HepG2 (cell line): Measurements from ENCODE around the gene PLCXD1. TPM values are rescaled to one million over a fixed set of nuclear protein-coding genes. Genes with fewer than 3 reads are reported as not detected.

Source experiments
- AKAP8 ChIP-seq: sonication (generic); formaldehyde crosslinking; IDR thresholded peaks from 2 replicates; pipeline ENCODE4 v1.5.1; 2020; ENCODE audit warnings: mild to moderate bottlenecking, missing genetic modification reagents
- CCAR2 ChIP-seq: fragments of 200-400 bp; formaldehyde crosslinking; optimal IDR thresholded peaks from 2 replicates; pipeline ENCODE3; 2018; ENCODE audit warnings: low read depth, mild to moderate bottlenecking, low read length, moderate library complexity
- CENPT ChIP-seq: sonication (generic); formaldehyde crosslinking; IDR thresholded peaks from 2 replicates; pipeline ENCODE4 v1.8.0; 2022; ENCODE audit warnings: low read depth, mild to moderate bottlenecking, moderate library complexity, missing genetic modification reagents
- EP300 ChIP-seq, 3 experiments: sonication (generic) in 1 of 3; formaldehyde crosslinking in 1 of 3; IDR thresholded peaks; 2 replicates each; pipeline versions ENCODE4 v1.5.1 to v1.6.1; 2011 to 2020; ENCODE audit warnings: low read depth in 2 of 3, low read length in 2 of 3, borderline replicate concordance in 1 of 3, improper control_type of control experiment in 1 of 3, mild to moderate bottlenecking in 1 of 3, missing genetic modification reagents in 1 of 3, moderate library complexity in 1 of 3
- ETV6 ChIP-seq: sonication (generic); formaldehyde crosslinking; conservative IDR thresholded peaks from 2 replicates; pipeline ENCODE4 v1.4.0; 2020; ENCODE audit warnings: missing genetic modification reagents
- IRX3 ChIP-seq: sonication (generic); formaldehyde crosslinking; IDR thresholded peaks from 2 replicates; pipeline ENCODE4 v1.8.1; 2023; ENCODE audit warnings: mild to moderate bottlenecking, low read depth, missing genetic modification reagents, borderline replicate concordance
- KAT7 ChIP-seq: IDR thresholded peaks from 2 replicates; pipeline ENCODE4 v1.6.1; 2018; ENCODE audit warnings: borderline replicate concordance, missing compliant biosample characterization
- KLF16 ChIP-seq, 2 experiments: sonication (generic) in 1 of 2; formaldehyde crosslinking in 1 of 2; IDR thresholded peaks; 2 replicates each; pipeline versions ENCODE4 v1.6.1 to v1.8.0; 2016 to 2023; ENCODE audit warnings: missing genetic modification reagents in 2 of 2, missing compliant biosample characterization in 1 of 2
- LCORL ChIP-seq, 2 experiments: fragments of 450-650 bp in 1 of 2; sonication (generic) in 1 of 2; formaldehyde crosslinking in 1 of 2; IDR thresholded peaks; 2 replicates each; pipeline versions ENCODE4 v1.5.0 to v1.6.1; 2017 to 2020; ENCODE audit warnings: antibody characterized with exemption in 1 of 2, missing genetic modification reagents in 1 of 2
- MATR3 ChIP-seq: sonication (generic); formaldehyde crosslinking; IDR thresholded peaks from 2 replicates; pipeline ENCODE4 v1.4.0; 2020; ENCODE audit warnings: missing genetic modification reagents
- MAZ ChIP-seq, 2 experiments: sonication (generic) in 1 of 2; formaldehyde crosslinking in 1 of 2; IDR thresholded peaks; 2 replicates each; pipeline versions ENCODE4 v1.5.0 to v1.6.1; 2012 to 2020; ENCODE audit warnings: low read depth in 2 of 2, mild to moderate bottlenecking in 2 of 2, borderline replicate concordance in 1 of 2, improper control_type of control experiment in 1 of 2, low read length in 1 of 2, missing genetic modification reagents in 1 of 2, moderate library complexity in 1 of 2
- NCOA1 ChIP-seq: sonication (generic); formaldehyde crosslinking; IDR thresholded peaks from 2 replicates; pipeline ENCODE4 v1.9.0; 2021; ENCODE audit warnings: missing genetic modification reagents
- NPAS2 ChIP-seq: sonication (generic); formaldehyde crosslinking; IDR thresholded peaks from 2 replicates; pipeline ENCODE4 v1.8.0; 2022; ENCODE audit warnings: mild to moderate bottlenecking, missing genetic modification reagents, borderline replicate concordance
- NR2F2 ChIP-seq: IDR thresholded peaks from 2 replicates; pipeline ENCODE4 v1.6.1; 2012; ENCODE audit warnings: low read depth, inconsistent platforms, borderline replicate concordance
- ONECUT2 ChIP-seq: sonication (generic); formaldehyde crosslinking; IDR thresholded peaks from 2 replicates; pipeline ENCODE4 v1.4.0; 2020; ENCODE audit warnings: missing genetic modification reagents
- RFX3 ChIP-seq: IDR thresholded peaks from 2 replicates; pipeline ENCODE4 v1.6.1; 2016; ENCODE audit warnings: missing biosample characterization, missing genetic modification reagents
- RXRA ChIP-seq: sonication (generic); formaldehyde crosslinking; IDR thresholded peaks from 2 replicates; pipeline ENCODE4 v1.5.1; 2020; ENCODE audit warnings: missing genetic modification reagents
- TAF15 ChIP-seq: fragments of 200-400 bp; formaldehyde crosslinking; IDR thresholded peaks from one replicate; pipeline ENCODE4 v1.6.1; 2018; ENCODE audit warnings: mild to moderate bottlenecking, low read depth, low read length; ENCODE audit not compliant: poor library complexity, severe bottlenecking
- TRIM24 ChIP-seq: sonication (generic); formaldehyde crosslinking; IDR thresholded peaks from 2 replicates; pipeline ENCODE4 v1.8.0; 2022; ENCODE audit warnings: mild to moderate bottlenecking, missing genetic modification reagents
- ZEB1 ChIP-seq: IDR thresholded peaks from 2 replicates; pipeline ENCODE4 v1.6.1; 2012; ENCODE audit warnings: mild to moderate bottlenecking, low read depth, inconsistent platforms; ENCODE audit not compliant: insufficient replicate concordance
- ZNF235 ChIP-seq: sonication (generic); formaldehyde crosslinking; IDR thresholded peaks from 2 replicates; pipeline ENCODE4 v1.8.1; 2023; ENCODE audit warnings: mild to moderate bottlenecking, missing genetic modification reagents, borderline replicate concordance
- ZNF260 ChIP-seq: sonication (generic); formaldehyde crosslinking; IDR thresholded peaks from 2 replicates; pipeline ENCODE4 v1.4.0; 2020; ENCODE audit warnings: missing genetic modification reagents, low read depth, mild to moderate bottlenecking, borderline replicate concordance
- ZNF430 ChIP-seq: sonication (generic); formaldehyde crosslinking; IDR thresholded peaks from 2 replicates; pipeline ENCODE4 v1.9.0; 2021; ENCODE audit warnings: mild to moderate bottlenecking, missing genetic modification reagents
- ZNF552 ChIP-seq: sonication (generic); formaldehyde crosslinking; IDR thresholded peaks from 2 replicates; pipeline ENCODE4 v1.9.0; 2022; ENCODE audit warnings: missing genetic modification reagents, mild to moderate bottlenecking, borderline replicate concordance
- ZNF605 ChIP-seq: sonication (generic); formaldehyde crosslinking; IDR thresholded peaks from 2 replicates; pipeline ENCODE4 v1.8.0; 2022; ENCODE audit warnings: mild to moderate bottlenecking, missing genetic modification reagents
- ZNF749 ChIP-seq: sonication (generic); formaldehyde crosslinking; IDR thresholded peaks from 2 replicates; pipeline ENCODE4 v1.8.0; 2022; ENCODE audit warnings: mild to moderate bottlenecking, missing genetic modification reagents, moderate library complexity, borderline replicate concordance
- ZNF839 ChIP-seq: sonication (generic); formaldehyde crosslinking; IDR thresholded peaks from 2 replicates; pipeline ENCODE4 v1.4.0; 2020; ENCODE audit warnings: missing genetic modification reagents, mild to moderate bottlenecking, borderline replicate concordance
- ZNF883 ChIP-seq: sonication (generic); formaldehyde crosslinking; IDR thresholded peaks from 2 replicates; pipeline ENCODE4 v1.5.1; 2020; ENCODE audit warnings: mild to moderate bottlenecking, missing genetic modification reagents; ENCODE audit errors: not compliant biosample characterization
- polyA plus RNA-seq, 8 experiments: library from polyadenylated mRNA; depleted of rRNA in 3 of 8; stranded (reverse) in 7 of 8; unstranded in 1 of 8; fragments of >200 nt; fragmentation: Illumina TruSeq in 4 of 8; extraction: Trizol in 4 of 8; gene quantifications; 2 replicates each; pipeline versions ENCODE4 v1.2.1 to v1.2.3, GENCODE V29; 2011 to 2016; ENCODE audit warnings: low read depth in 4 of 8, missing spikeins in 1 of 8, mixed read lengths in 1 of 8; ENCODE audit not compliant: insufficient read depth in 1 of 8
- total RNA-seq, 5 experiments: library from RNA; depleted of rRNA; stranded (reverse); fragments of >200 nt; fragmentation: Illumina TruSeq; extraction: Trizol; gene quantifications; 2 replicates each; pipeline ENCODE4 v1.2.3, GENCODE V29; 2016; ENCODE audit warnings: low read depth in 1 of 5
- TF ChIP-seq, protein P1 (sequence below): sonication (generic); formaldehyde crosslinking; IDR thresholded peaks from 2 replicates; pipeline ENCODE4 v1.4.0; 2020; ENCODE audit warnings: mild to moderate bottlenecking, missing genetic modification reagents

PLCXD1 gene
- total and polyA plus RNA-seq, 2 of the 13 experiments (the other 11 are each of a cell fraction or from before 2014, with no cell fraction given): 87.7 to 153 TPM

DNA sequence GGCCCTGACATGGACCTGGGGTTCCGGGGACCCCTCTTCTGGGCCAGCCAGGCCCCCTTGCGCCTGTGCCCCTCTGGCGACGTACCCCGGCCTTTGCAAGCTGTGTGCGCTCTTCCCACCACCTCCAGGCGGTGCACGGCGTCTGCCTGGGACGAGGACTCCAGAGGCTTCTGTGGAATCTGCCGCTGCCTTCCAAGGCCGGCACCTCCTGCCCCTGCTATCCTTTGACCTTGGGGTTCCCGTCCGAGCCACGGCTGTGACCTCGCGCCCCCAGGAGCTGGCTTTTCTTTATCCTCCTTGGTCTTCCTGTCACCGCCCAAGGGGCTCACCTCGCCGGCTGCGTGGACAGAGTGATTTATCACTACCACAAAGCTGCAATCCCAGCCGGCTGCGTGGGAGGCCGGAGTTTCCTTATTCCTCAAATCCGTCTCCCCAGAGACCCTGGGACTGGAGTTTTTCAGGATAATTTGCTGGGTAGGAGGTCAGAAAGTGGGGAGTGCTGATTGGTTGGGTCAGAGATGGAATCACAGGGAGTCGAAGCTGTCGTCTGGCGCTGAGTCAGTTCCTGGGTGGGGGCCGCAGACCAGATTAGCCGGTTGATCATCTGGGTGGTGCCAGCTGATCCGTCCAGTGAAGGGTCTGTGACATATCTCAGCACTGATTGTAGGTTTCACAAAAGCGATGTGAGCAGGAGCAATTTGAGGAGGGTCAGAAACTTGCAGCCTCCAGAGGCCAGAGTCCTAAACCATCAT, 19.8 kb upstream of the PLCXD1 start (continued):
- TF ChIP-seq TAF15 (no peak), CCAR2 (no peak), KAT7 (CRISPR knock-in tag) (peak; percentile 22; the same call in 1 of the 2 replicates), NPAS2 (CRISPR knock-in tag) (no peak), ZNF430 (CRISPR knock-in tag) (no peak), ZNF605 (CRISPR knock-in tag) (peak; percentile 52; the same call in 1 of the 2 replicates), ZNF260 (no peak), MAZ (IDR thresholded peaks at IDR 0.05; ENCODE audit: borderline replicate concordance, low read depth, low read length) (no peak), MAZ (CRISPR knock-in tag; IDR thresholded peaks at IDR 0.05; ENCODE audit: low read depth) (peak; percentile 34; the same call in 1 of the 2 replicates), AKAP8 (CRISPR knock-in tag) (no peak), ZEB1 (no peak), TRIM24 (CRISPR knock-in tag) (no peak), CENPT (CRISPR knock-in tag) (no peak), IRX3 (CRISPR knock-in tag) (no peak), ETV6 (CRISPR knock-in tag) (no peak), ZNF749 (no peak), LCORL (IDR thresholded peaks at IDR 0.05) (no peak), LCORL (CRISPR knock-in tag; IDR thresholded peaks at IDR 0.05) (peak; percentile 48; the same call in 1 of the 2 replicates), NR2F2 (no peak), NCOA1 (CRISPR knock-in tag) (no peak), ZNF235 (CRISPR knock-in tag) (0 out of 2 replicates have a peak, but pooled peaks have one; percentile 60), RFX3 (CRISPR knock-in tag) (no peak), KLF16 (CRISPR knock-in tag; IDR thresholded peaks at IDR 0.05) (0 out of 4 replicates have a peak, but pooled peaks of 1 of the 2 experiments have one; percentile 20), MATR3 (no peak), ZNF883 (CRISPR knock-in tag) (no peak), EP300 (IDR thresholded peaks at IDR 0.05; ENCODE audit: low read depth in 2 of 2, low read length in 2 of 2) (peak in 1 of 2 experiments; percentile 11; a peak in 1 of 4 replicates), EP300 (CRISPR knock-in tag; IDR thresholded peaks at IDR 0.05; ENCODE audit: borderline replicate concordance) (no peak), ZNF552 (no peak), ZNF839 (CRISPR knock-in tag) (no peak), RXRA (CRISPR knock-in tag) (peak; percentile 42; the same call in 1 of the 2 replicates), ONECUT2 (no peak)
- TF ChIP-seq, protein P1, sequence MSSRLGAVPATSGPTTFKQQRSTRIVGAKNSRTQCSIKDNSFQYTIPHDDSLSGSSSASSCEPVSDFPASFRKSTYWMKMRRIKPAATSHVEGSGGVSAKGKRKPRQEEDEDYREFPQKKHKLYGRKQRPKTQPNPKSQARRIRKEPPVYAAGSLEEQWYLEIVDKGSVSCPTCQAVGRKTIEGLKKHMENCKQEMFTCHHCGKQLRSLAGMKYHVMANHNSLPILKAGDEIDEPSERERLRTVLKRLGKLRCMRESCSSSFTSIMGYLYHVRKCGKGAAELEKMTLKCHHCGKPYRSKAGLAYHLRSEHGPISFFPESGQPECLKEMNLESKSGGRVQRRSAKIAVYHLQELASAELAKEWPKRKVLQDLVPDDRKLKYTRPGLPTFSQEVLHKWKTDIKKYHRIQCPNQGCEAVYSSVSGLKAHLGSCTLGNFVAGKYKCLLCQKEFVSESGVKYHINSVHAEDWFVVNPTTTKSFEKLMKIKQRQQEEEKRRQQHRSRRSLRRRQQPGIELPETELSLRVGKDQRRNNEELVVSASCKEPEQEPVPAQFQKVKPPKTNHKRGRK (CRISPR knock-in tag): no peak
